Coronary artery (tissue), 2 donors: Measurements from ENCODE around the gene PTPN14.

Experiments
- DNase-seq: peaks from one replicate; pipeline ENCODE4 v3.0.0-alpha.2; 2017; ENCODE audit warnings: low spot score
- H3K27ac ChIP-seq, 2 donors: fragments of 200-600 bp; sonication (generic); one replicate each; pipeline ENCODE4 v1.5.1; 2016 to 2019
- H3K4me3 ChIP-seq: fragments of 200-600 bp; sonication (generic); 2 replicates; pipeline ENCODE4 v1.5.1; 2016; ENCODE audit warnings: mild to moderate bottlenecking, moderate library complexity
- TF ChIP-seq, protein P1 (sequence below): fragments of 200-600 bp; sonication (generic); IDR thresholded peaks from one replicate; pipeline ENCODE4 v1.5.1; 2019; ENCODE audit warnings: antibody characterized with exemption

Gene PTPN14

DNA sequence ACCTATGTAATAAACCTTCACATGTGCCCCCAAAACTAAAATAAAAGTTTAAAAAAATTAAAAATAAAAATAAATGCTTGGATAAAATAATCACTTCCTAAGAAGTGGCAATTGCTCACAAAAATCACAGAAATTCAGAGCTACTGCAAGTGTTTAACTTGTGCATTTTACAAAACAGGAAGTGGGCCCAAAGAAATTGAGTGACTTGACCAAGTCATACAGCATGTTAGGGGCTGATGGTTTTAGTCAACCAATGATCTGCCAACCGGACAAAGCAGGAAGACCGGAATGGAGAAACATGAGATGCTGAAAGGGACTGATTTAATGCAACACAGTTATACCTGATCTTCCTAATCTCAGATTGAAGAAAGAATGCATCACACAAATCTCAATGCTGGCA, 173.9 kb downstream of the PTPN14 start:
- H3K4me3 ChIP-seq, result peak overlapping the region; percentile 24
- peak overlapping the region in 1 of 2 donors; percentile 83 for H3K27ac ChIP-seq
- no peak for DNase-seq
- TF ChIP-seq, protein P1, sequence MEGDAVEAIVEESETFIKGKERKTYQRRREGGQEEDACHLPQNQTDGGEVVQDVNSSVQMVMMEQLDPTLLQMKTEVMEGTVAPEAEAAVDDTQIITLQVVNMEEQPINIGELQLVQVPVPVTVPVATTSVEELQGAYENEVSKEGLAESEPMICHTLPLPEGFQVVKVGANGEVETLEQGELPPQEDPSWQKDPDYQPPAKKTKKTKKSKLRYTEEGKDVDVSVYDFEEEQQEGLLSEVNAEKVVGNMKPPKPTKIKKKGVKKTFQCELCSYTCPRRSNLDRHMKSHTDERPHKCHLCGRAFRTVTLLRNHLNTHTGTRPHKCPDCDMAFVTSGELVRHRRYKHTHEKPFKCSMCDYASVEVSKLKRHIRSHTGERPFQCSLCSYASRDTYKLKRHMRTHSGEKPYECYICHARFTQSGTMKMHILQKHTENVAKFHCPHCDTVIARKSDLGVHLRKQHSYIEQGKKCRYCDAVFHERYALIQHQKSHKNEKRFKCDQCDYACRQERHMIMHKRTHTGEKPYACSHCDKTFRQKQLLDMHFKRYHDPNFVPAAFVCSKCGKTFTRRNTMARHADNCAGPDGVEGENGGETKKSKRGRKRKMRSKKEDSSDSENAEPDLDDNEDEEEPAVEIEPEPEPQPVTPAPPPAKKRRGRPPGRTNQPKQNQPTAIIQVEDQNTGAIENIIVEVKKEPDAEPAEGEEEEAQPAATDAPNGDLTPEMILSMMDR, result no peak

DNA sequence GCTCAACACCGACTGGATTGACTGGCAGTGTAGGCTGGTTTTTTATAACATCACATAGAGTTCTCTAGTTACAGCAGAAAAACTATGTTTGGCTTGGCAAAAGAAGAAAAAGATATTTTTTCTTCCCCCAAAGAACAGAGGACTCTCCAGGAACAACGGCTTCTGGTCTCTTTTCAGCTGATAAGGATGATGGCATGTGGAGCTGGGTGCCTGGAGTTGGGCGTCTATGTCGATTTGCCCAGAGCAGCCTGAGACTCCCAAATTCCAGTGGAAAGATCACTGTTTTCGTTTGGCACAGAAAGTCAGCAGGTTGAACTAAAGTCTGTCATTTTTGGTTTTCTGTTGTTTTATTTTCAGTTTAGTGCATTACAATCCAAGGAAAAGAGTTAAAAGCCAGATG, 179.3 kb downstream of the PTPN14 start:
- Histone ChIP-seq H3K27ac (peak overlapping the region; percentile 21 to 70), H3K4me3 (no peak overlapping the region)
- TF ChIP-seq, protein P1, result no peak
- no peak for DNase-seq

DNA sequence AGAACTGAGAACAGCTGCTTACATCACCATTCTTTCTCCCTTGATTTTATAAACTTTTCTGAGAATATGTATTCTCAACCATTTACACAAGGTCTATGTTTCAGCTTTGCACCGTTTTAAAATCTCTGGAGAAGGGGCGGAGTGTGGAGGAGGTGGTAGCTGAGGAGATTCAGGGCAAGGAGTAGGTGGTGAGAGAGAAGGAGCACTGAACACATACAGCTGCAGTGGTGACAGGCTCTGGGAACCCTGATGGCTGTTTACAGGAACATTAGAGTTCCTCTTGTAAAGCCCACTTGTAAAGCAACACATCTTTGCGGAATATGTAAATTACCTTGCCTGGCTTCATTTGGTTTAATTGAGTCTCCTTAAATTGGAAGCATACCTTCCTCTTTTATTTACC, 180.8 kb downstream of the PTPN14 start:
- Histone ChIP-seq H3K4me3 (no peak overlapping the region), H3K27ac (no peak overlapping the region)
- no peak for DNase-seq
- TF ChIP-seq, protein P1, result no peak

DNA sequence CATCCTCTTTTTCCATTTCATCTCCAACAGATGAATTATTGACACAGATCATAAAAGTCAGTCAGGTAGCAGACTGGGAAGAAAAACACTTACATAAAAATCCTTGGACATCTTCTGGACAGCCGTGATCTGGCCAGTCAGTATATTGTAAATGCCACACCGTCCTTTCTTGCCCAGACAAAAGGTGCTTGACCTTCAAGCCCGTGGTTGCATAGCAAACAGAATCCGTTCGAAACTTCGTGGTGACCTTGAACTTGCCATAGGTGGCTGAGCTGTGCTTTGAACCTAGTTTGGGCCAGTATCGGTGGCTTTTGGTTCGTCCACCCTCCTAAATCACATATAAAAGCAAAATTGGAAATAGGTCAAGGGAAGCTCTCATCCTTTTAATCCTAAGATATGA, 182.0 kb downstream of the PTPN14 start:
- no peak for DNase-seq
- TF ChIP-seq, protein P1, result no peak
- H3K27ac ChIP-seq, result no peak overlapping the region
- no peak overlapping the region for H3K4me3 ChIP-seq

DNA sequence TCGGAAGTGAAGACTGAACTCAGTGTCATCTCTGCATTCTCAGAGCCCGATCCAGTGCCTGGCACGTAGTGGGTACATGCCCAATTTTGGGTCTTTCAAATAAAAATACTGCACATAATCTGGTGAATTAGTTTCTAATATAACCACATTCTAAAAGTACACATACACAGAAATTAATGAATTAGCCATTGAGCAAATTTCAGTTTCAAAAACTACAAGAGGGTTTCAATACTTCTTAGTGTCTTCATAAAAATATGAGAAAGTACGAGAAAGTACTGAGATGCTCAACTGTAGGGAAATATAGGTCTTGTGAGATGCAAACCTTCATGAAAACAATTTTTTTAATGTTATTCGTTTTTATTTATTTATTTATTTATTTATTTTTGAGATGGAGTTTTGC, 183.6 kb downstream of the PTPN14 start:
- TF ChIP-seq, protein P1, result no peak
- H3K4me3 ChIP-seq, result no peak overlapping the region
- no peak for DNase-seq
- no peak overlapping the region for H3K27ac ChIP-seq

DNA sequence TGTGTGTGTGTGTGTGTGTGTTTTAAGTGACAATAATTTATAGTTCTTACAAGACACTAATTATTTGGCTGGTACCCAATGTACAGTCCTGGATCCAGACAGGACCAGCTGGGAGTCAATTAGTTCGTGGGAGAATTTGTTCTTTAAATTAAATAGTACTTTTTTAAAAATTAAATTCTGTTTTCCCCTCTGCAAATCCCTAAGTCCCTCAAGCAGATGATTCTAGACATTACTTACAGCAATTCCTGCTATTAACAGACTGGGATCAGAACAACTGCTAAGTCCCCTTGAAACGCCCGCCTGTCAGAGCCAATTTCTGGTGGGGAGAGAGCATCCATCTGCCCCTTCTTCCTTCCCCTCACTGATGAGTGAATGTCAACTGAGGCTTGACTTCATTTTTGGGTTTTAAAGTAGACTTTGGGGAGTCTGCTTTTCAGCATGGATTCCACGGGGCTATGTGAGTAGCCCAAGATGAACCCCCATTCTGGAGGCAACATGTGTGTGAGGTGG, 186.6 kb downstream of the PTPN14 start:
- TF ChIP-seq, protein P1, result no peak
- no peak overlapping the region for H3K4me3 ChIP-seq
- DNase-seq, result no peak
- no peak overlapping the region for H3K27ac ChIP-seq

DNA sequence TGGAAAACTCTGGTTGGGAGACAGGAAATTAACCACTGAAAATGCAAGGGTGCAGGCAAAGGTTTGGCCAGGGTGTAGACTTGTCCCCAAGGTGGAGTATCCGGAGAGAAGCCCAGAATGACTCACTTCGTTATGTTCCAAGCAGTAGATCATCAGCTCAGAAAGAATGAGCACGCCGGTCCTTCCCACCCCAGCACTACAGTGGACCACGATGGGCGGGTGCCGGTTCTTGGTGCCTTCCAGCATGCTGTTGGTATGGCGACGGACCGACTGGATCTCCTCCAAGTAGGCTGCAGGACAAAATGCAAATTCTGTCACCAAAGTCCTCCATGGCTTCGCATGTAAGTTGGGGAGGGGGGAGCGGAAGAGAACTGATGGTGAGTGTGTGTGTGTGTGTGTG, 187.0 kb downstream of the PTPN14 start:
- no peak overlapping the region for H3K4me3 ChIP-seq
- TF ChIP-seq, protein P1, result no peak
- H3K27ac ChIP-seq, result peak overlapping the region in 1 of 2 donors; percentile 93
- DNase-seq, result no peak
